Stimulated activated naive B cell treated with anti-CD40 and anti-IgM and Interleukin-4, amounts not matched to agents 10 μg/mL and 1 μg/mL and 100 μg/mL, for 72 hours (primary cell): ENCODE results near the gene IL36B.
"Not testable (repeated sequence)": the region's sequence is repeated elsewhere in the genome, so short reads cannot be mapped to it uniquely, and the experiment has no call there.

Experiments
- ATAC-seq, 2 donors: fragments of 150-1000 bp; cut with Tn5 transposase; replicated peaks; 2 replicates each; pipeline ENCODE4 v1.10.0; 2021; ENCODE audit warnings: moderate library complexity in 1 of 2
- DNase-seq: peaks from one replicate; pipeline ENCODE4 v3.0.0; 2021
- H3K27ac Mint-ChIP-seq: one replicate; pipeline ENCODE4 v1.8.0; 2022; ENCODE audit warnings: mild to moderate bottlenecking, mixed read lengths
- H3K27me3 Mint-ChIP-seq, 2 donors: one replicate each; pipeline ENCODE4 v1.8.0; 2022; ENCODE audit warnings: mixed read lengths in 2 of 2
- H3K36me3 Mint-ChIP-seq, 2 donors: one replicate each; pipeline ENCODE4 v1.8.0; 2022; ENCODE audit warnings: mixed read lengths in 2 of 2, mild to moderate bottlenecking in 1 of 2
- H3K4me1 Mint-ChIP-seq, 2 donors: one replicate each; pipeline ENCODE4 v1.8.0; 2022; ENCODE audit warnings: mixed read lengths in 2 of 2, mild to moderate bottlenecking in 1 of 2
- H3K4me3 Mint-ChIP-seq, 2 donors: one replicate each; pipeline ENCODE4 v1.8.0; 2022; ENCODE audit warnings: mild to moderate bottlenecking in 2 of 2, mixed read lengths in 2 of 2, moderate library complexity in 1 of 2
- H3K9me3 Mint-ChIP-seq, 2 donors: one replicate each; pipeline ENCODE4 v1.8.0; 2022; ENCODE audit warnings: mixed read lengths in 2 of 2, mild to moderate bottlenecking in 1 of 2

The IL36B gene

GRCh38 chr2:113052396-113052917 is at the start of gene IL36B:
Gene IL36B (minus strand): TSS chr2:113052867.
- ATAC-seq (no peak), DNase-seq (no peak)
- Mint-ChIP-seq H3K9me3 (peaks cover 27 to 28% of the 10 kb centered on the region in 2 donors), H3K4me3 (no peak within 1 kb of the TSS), H3K27me3 (peaks cover 23 to 27% of the 10 kb centered on the region in 2 donors), H3K4me1 (no peaks in the 10 kb centered on the region), H3K27ac (no peak within 1 kb of the TSS), H3K36me3 (peaks cover 3 to 16% of the 10 kb centered on the region in 2 donors)

GRCh38 chr2:113102133-113102532 is 49.5 kb upstream of the IL36B start:
- peak overlapping the region; percentile 75 for H3K27ac Mint-ChIP-seq

GRCh38 chr2:113098532-113098931 is 45.9 kb upstream of the IL36B start:
- Mint-ChIP-seq H3K27ac (peak overlapping the region; percentile 48), H3K36me3 (peaks cover 12 to 20% of the 10 kb centered on the region in 2 donors), H3K4me3 (peak overlapping the region in 1 of 2 donors; percentile 23), H3K9me3 (peaks cover 13 to 28% of the 10 kb centered on the region in 2 donors), H3K4me1 (peaks cover 19 to 41% of the 10 kb centered on the region in 2 donors), H3K27me3 (peaks cover 13 to 27% of the 10 kb centered on the region in 2 donors)
- DNase-seq (no peak), ATAC-seq (no peak)

More at GRCh38 chr2:113102133-113102532, 49.5 kb upstream of the IL36B start:
- no peak overlapping the region for H3K4me3 Mint-ChIP-seq
- peaks cover 24 to 52% of the 10 kb centered on the region in 2 donors for H3K4me1 Mint-ChIP-seq
- H3K36me3 Mint-ChIP-seq, result peaks cover 10 to 18% of the 10 kb centered on the region in 2 donors
- no peak for ATAC-seq
- H3K27me3 Mint-ChIP-seq, result peaks cover 11 to 16% of the 10 kb centered on the region in 2 donors
- H3K9me3 Mint-ChIP-seq, result peaks cover 9 to 16% of the 10 kb centered on the region in 2 donors
- no peak for DNase-seq

DNA sequence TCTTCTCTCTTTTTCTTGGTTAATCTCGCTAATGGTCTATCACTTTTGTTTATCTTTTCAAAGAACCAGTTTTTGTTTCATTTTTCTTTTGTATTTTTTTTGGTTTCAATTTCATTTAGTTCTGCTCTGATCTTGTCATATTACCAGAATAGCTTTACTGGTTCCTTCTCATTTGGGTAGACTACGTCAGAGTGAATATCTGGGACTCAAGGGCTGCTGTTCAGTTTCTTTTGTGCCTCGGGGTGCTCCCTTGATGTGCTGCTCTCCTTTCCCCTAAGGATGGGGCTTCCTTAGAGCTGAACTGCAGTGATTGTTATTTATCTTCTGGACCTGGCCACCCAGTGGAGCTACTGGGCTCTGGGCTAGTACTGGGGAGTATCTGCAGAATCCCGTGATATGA is 45.4 kb upstream of the IL36B start:
- Mint-ChIP-seq H3K9me3 (peaks cover 13 to 28% of the 10 kb centered on the region in 2 donors), H3K4me1 (peaks cover 19 to 36% of the 10 kb centered on the region in 2 donors), H3K27ac (peak overlapping the region; percentile 48), H3K36me3 (peaks cover 12 to 20% of the 10 kb centered on the region in 2 donors), H3K27me3 (peaks cover 13 to 24% of the 10 kb centered on the region in 2 donors), H3K4me3 (peak overlapping the region; percentile 23 to 55)
- ATAC-seq (peak; percentile 75 to 85), DNase-seq (no peak)

GRCh38 chr2:113096842-113097618 is 44.4 kb upstream of the IL36B start:
- ATAC-seq, result peak; percentile 57 to 68
- H3K36me3 Mint-ChIP-seq, result peaks cover 7 to 10% of the 10 kb centered on the region in 2 donors
- not testable (repeated sequence) for DNase-seq, H3K4me3 Mint-ChIP-seq, H3K27ac Mint-ChIP-seq
- peaks cover 8 to 19% of the 10 kb centered on the region in 2 donors for H3K9me3 Mint-ChIP-seq
- peaks cover 13 to 28% of the 10 kb centered on the region in 2 donors for H3K4me1 Mint-ChIP-seq
- H3K27me3 Mint-ChIP-seq, result peaks cover 5 to 15% of the 10 kb centered on the region in 2 donors

DNA sequence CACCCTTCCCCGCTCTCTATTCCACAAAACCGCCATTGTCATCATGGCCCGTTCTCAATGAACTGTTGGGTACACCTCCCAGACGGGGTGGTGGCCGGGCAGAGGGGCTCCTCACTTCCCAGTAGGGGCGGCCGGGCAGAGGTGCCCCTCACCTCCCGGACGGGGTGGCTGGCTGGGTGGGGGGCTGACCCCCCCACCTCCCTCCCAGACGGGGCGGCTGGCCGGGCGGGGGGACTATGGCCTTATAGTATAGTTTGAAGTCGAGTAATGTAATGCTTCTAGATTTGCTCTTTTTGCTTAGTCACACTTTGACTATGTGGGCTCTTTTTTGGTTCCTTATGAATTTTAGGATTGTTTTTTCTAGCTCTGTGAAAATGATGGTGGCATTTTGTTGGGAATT is 43.6 kb upstream of the IL36B start:
- ATAC-seq, H3K4me3 Mint-ChIP-seq: not testable (repeated sequence)

GRCh38 chr2:113093613-113093977 is 40.9 kb upstream of the IL36B start:
- peaks cover 5 to 15% of the 10 kb centered on the region in 2 donors for H3K27me3 Mint-ChIP-seq
- H3K27ac Mint-ChIP-seq, result no peak overlapping the region
- no peak for ATAC-seq
- peaks cover 7 to 10% of the 10 kb centered on the region in 2 donors for H3K36me3 Mint-ChIP-seq
- DNase-seq, result no peak
- peaks cover 13 to 18% of the 10 kb centered on the region in 2 donors for H3K4me1 Mint-ChIP-seq
- peaks cover 8 to 19% of the 10 kb centered on the region in 2 donors for H3K9me3 Mint-ChIP-seq
- H3K4me3 Mint-ChIP-seq, result no peak overlapping the region

More for the DNA sequence above, 43.6 kb upstream of the IL36B start:
- not testable (repeated sequence) for H3K27ac Mint-ChIP-seq, DNase-seq
- H3K27me3 Mint-ChIP-seq, result peaks cover 5 to 15% of the 10 kb centered on the region in 2 donors
- H3K9me3 Mint-ChIP-seq, result peaks cover 8 to 19% of the 10 kb centered on the region in 2 donors
- peaks cover 7 to 10% of the 10 kb centered on the region in 2 donors for H3K36me3 Mint-ChIP-seq
- peaks cover 13 to 28% of the 10 kb centered on the region in 2 donors for H3K4me1 Mint-ChIP-seq

- ATAC-seq (no peak), DNase-seq (no peak)
- Mint-ChIP-seq H3K9me3 (peaks cover 8 to 18% of the 10 kb centered on the region in 2 donors), H3K27ac (no peak overlapping the region), H3K4me1 (peaks cover 8 to 12% of the 10 kb centered on the region in 2 donors), H3K27me3 (peaks cover 5 to 15% of the 10 kb centered on the region in 2 donors), H3K36me3 (peaks cover 7 to 9% of the 10 kb centered on the region in 2 donors), H3K4me3 (no peak overlapping the region)
Observed at GRCh38 chr2:113092864-113093612, 40.4 kb upstream of the IL36B start.

GRCh38 chr2:113091231-113091896 is 38.7 kb upstream of the IL36B start:
- peaks cover 3 to 5% of the 10 kb centered on the region in 2 donors for H3K36me3 Mint-ChIP-seq
- H3K4me3 Mint-ChIP-seq, result no peak overlapping the region
- ATAC-seq, result no peak
- DNase-seq, result no peak
- H3K9me3 Mint-ChIP-seq, result peaks cover 6% of the 10 kb centered on the region in 2 donors
- no peak overlapping the region for H3K27ac Mint-ChIP-seq
- peaks cover 5 to 10% of the 10 kb centered on the region in 2 donors for H3K27me3 Mint-ChIP-seq
- H3K4me1 Mint-ChIP-seq, result no peaks in the 10 kb centered on the region

- H3K27me3 Mint-ChIP-seq, result peaks cover 4 to 9% of the 10 kb centered on the region in 2 donors
- peak; percentile 36 for DNase-seq
- no peaks in the 10 kb centered on the region for H3K36me3 Mint-ChIP-seq
- H3K4me1 Mint-ChIP-seq, result no peaks in the 10 kb centered on the region
- no peak overlapping the region for H3K4me3 Mint-ChIP-seq
- ATAC-seq, result peak; percentile 87
- no peaks in the 10 kb centered on the region for H3K9me3 Mint-ChIP-seq
- no peak overlapping the region for H3K27ac Mint-ChIP-seq
Observed at GRCh38 chr2:113089916-113090315, 37.2 kb upstream of the IL36B start.

GRCh38 chr2:113088213-113088992 is 35.7 kb upstream of the IL36B start:
- DNase-seq, result no peak
- no peaks in the 10 kb centered on the region for H3K36me3 Mint-ChIP-seq

DNA sequence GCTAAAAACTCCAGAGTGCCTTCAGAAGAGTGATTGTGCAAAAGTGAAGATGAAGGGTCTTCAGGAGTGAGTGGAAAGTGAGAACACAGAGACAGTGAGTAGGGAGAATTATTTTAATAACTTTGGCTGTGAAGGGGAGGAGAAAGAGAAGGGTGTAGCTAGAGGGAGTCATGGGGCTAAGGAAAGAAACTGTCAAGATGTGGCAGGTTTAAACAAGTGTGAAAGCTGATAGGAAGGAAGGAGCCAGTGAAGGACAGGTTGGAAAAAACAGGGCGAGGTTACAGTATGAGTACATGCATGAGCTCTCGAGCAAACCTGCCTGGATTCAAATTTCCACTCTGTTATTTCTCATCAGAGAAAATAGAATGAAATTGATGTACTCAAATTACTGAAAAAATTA is 32.9 kb upstream of the IL36B start:
- no peak for ATAC-seq
- Mint-ChIP-seq H3K4me3 (no peak overlapping the region), H3K9me3 (no peaks in the 10 kb centered on the region), H3K4me1 (peaks cover 5 to 9% of the 10 kb centered on the region in 2 donors), H3K36me3 (no peaks in the 10 kb centered on the region), H3K27me3 (peaks cover 21 to 29% of the 10 kb centered on the region in 2 donors), H3K27ac (peak overlapping the region; percentile 1)
- no peak for DNase-seq

More at GRCh38 chr2:113088213-113088992, 35.7 kb upstream of the IL36B start:
- H3K4me1 Mint-ChIP-seq, result peaks cover 1 to 3% of the 10 kb centered on the region in 2 donors
- H3K27me3 Mint-ChIP-seq, result peaks cover 5 to 10% of the 10 kb centered on the region in 2 donors
- H3K27ac Mint-ChIP-seq, result no peak overlapping the region
- peak; percentile 33 to 41 for ATAC-seq
- H3K4me3 Mint-ChIP-seq, result no peak overlapping the region
- no peaks in the 10 kb centered on the region for H3K9me3 Mint-ChIP-seq
